ENCODE measurements around the gene PPME1.

PPME1 gene

GRCh38 chr11:74269161-74269811, 98.2 kb downstream of the PPME1 start:
- peaks cover 3% of the 10 kb centered on the region for H3K27me3 ChIP-seq (ENCODE audit: control insufficient read depth, insufficient read depth, low read length)
- no peaks in the 10 kb centered on the region for H3K36me3 ChIP-seq (ENCODE audit: control insufficient read depth, insufficient read depth, low read length)

GRCh38 chr11:74272276-74272675, 101.2 kb downstream of the PPME1 start:
- Histone ChIP-seq H3K27me3 (ENCODE audit: control insufficient read depth, insufficient read depth, low read length) (no peaks in the 10 kb centered on the region), H3K36me3 (ENCODE audit: control insufficient read depth, insufficient read depth, low read length) (no peaks in the 10 kb centered on the region), H3K4me3 (ENCODE audit: low read depth, low read length) (no peak overlapping the region), H3K9ac (ENCODE audit: low read depth, low read length) (no peak overlapping the region), H3K9me3 (ENCODE audit: control insufficient read depth, insufficient read depth, low read length) (no peaks in the 10 kb centered on the region), H3K4me1 (ENCODE audit: control insufficient read depth, insufficient read depth, low read length) (no peaks in the 10 kb centered on the region)

More at GRCh38 chr11:74269161-74269811, 98.2 kb downstream of the PPME1 start:
- Histone ChIP-seq H3K9ac (ENCODE audit: low read depth, low read length) (no peak overlapping the region), H3K4me1 (ENCODE audit: control insufficient read depth, insufficient read depth, low read length) (no peaks in the 10 kb centered on the region), H3K9me3 (ENCODE audit: control insufficient read depth, insufficient read depth, low read length) (no peaks in the 10 kb centered on the region), H3K4me3 (ENCODE audit: low read depth, low read length) (no peak overlapping the region)

DNA sequence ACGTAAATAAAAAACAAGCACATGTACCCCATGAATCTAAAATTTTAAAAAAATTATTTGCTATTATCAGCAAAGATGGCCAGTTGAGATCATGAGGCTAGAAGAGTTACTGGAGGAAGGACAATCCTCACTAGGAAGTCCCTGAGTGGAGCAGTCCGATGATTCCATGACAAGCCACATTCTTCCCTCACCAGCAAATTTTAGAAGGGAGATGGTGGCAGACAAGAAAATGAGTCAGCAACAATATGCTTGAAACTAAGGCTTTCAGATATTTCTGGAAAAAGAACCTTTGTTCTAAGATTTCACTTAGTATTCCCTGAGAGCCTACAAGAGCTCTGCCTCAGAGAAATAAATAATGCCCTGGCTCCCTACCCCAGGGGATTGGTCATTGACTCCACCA, 105.5 kb downstream of the PPME1 start:
- Histone ChIP-seq H3K27me3 (ENCODE audit: control insufficient read depth, insufficient read depth, low read length) (no peaks in the 10 kb centered on the region), H3K36me3 (ENCODE audit: control insufficient read depth, insufficient read depth, low read length) (no peaks in the 10 kb centered on the region), H3K9me3 (ENCODE audit: control insufficient read depth, insufficient read depth, low read length) (no peaks in the 10 kb centered on the region), H3K4me3 (ENCODE audit: low read depth, low read length) (no peak overlapping the region), H3K4me1 (ENCODE audit: control insufficient read depth, insufficient read depth, low read length) (no peaks in the 10 kb centered on the region), H3K9ac (ENCODE audit: low read depth, low read length) (no peak overlapping the region)

DNA sequence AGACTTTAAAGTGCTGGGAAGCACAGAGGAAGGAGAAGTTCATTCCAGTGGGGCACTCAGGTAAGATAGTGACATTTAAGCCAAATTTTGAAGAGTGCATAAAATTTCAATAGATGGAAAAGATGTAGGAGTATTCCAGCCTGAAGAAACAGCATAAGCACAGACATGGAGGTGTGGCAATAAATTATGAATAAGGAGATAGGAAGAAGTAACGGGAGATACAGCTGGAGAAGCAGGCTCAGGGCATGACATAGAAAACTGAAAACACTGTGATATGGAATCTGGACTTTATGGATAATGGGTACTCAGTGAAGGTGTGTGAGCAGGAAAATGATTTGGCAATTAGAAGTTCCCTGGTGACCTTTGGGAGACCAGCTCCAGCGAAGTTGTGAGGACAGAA, 107.0 kb downstream of the PPME1 start:
- H3K27me3 ChIP-seq (ENCODE audit: control insufficient read depth, insufficient read depth, low read length), result no peaks in the 10 kb centered on the region
- no peaks in the 10 kb centered on the region for H3K36me3 ChIP-seq (ENCODE audit: control insufficient read depth, insufficient read depth, low read length)
- no peak overlapping the region for H3K4me3 ChIP-seq (ENCODE audit: low read depth, low read length)
- no peaks in the 10 kb centered on the region for H3K4me1 ChIP-seq (ENCODE audit: control insufficient read depth, insufficient read depth, low read length)
- H3K9ac ChIP-seq (ENCODE audit: low read depth, low read length), result no peak overlapping the region
- H3K9me3 ChIP-seq (ENCODE audit: control insufficient read depth, insufficient read depth, low read length), result no peaks in the 10 kb centered on the region

GRCh38 chr11:74278721-74279161, 107.7 kb downstream of the PPME1 start:
- H3K4me1 ChIP-seq (ENCODE audit: control insufficient read depth, insufficient read depth, low read length), result no peaks in the 10 kb centered on the region
- no peak overlapping the region for H3K4me3 ChIP-seq (ENCODE audit: low read depth, low read length)
- no peak overlapping the region for H3K9ac ChIP-seq (ENCODE audit: low read depth, low read length)
- no peaks in the 10 kb centered on the region for H3K9me3 ChIP-seq (ENCODE audit: control insufficient read depth, insufficient read depth, low read length)
- no peaks in the 10 kb centered on the region for H3K27me3 ChIP-seq (ENCODE audit: control insufficient read depth, insufficient read depth, low read length)
- no peaks in the 10 kb centered on the region for H3K36me3 ChIP-seq (ENCODE audit: control insufficient read depth, insufficient read depth, low read length)

DNA sequence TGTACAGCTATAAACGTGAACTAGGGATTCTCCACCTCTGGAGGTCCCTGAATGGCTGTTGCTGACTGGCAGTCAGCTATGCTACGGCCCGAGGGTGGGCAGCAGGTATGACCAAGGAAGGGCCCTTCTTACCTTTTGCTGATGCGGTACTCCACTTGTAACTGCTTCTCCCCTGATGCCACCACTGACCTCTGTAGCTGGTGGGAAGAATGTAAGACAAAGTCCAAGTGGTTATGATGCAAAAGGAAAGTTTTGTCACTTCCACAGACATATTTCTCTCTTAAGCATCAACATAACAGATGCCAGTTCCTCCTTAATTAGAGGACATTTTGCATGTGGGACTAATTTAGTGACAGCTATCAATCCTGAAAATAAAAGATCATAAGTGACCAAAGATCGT, 108.2 kb downstream of the PPME1 start:
- Histone ChIP-seq H3K4me3 (ENCODE audit: low read depth, low read length) (no peak overlapping the region), H3K27me3 (ENCODE audit: control insufficient read depth, insufficient read depth, low read length) (no peaks in the 10 kb centered on the region), H3K9ac (ENCODE audit: low read depth, low read length) (no peak overlapping the region), H3K36me3 (ENCODE audit: control insufficient read depth, insufficient read depth, low read length) (no peaks in the 10 kb centered on the region), H3K9me3 (ENCODE audit: control insufficient read depth, insufficient read depth, low read length) (no peaks in the 10 kb centered on the region), H3K4me1 (ENCODE audit: control insufficient read depth, insufficient read depth, low read length) (no peaks in the 10 kb centered on the region)

DNA sequence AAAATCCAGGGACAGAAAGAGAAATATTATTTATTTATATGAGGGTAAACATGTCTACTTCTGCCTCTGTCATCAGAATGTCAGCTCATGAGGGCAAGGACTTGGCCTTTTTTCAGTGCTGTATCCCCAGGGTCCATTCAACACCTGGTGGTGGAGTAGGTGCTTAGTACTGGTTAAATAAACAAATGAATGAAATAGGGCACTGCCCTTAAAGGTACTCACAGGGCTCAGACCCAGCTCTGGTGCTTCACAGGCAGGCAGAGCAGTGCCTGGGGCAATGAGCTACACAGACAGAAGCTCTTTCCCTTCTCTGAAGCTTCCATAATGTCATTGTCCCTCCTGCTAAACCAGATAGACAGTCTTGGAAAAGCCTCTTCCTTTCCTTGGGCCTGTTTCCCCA, 109.4 kb downstream of the PPME1 start:
- Histone ChIP-seq H3K4me1 (ENCODE audit: control insufficient read depth, insufficient read depth, low read length) (no peaks in the 10 kb centered on the region), H3K9ac (ENCODE audit: low read depth, low read length) (no peak overlapping the region), H3K36me3 (ENCODE audit: control insufficient read depth, insufficient read depth, low read length) (no peaks in the 10 kb centered on the region), H3K27me3 (ENCODE audit: control insufficient read depth, insufficient read depth, low read length) (no peaks in the 10 kb centered on the region), H3K9me3 (ENCODE audit: control insufficient read depth, insufficient read depth, low read length) (no peaks in the 10 kb centered on the region), H3K4me3 (ENCODE audit: low read depth, low read length) (no peak overlapping the region)

DNA sequence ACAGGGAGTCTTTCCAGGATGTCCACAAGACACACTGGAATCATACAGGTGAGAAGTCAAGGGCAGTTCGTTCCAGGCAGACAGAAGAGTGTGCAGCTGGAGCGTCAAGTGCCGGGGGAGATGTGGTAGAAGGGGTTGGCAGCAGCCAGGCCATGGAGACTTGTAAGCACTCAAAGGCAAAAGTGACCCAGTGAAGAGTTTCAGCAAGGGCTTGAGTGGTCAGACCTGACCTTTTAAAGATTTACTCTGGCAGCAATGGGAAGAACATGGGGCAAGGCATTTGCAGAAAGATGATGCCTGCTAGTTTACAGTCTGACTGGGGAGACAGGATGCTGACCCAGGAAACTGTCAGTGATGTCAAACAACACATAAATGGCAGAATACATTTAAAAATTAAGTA, 111.3 kb downstream of the PPME1 start:
- H3K4me3 ChIP-seq (ENCODE audit: low read depth, low read length), result no peak overlapping the region
- no peak overlapping the region for H3K9ac ChIP-seq (ENCODE audit: low read depth, low read length)
- H3K9me3 ChIP-seq (ENCODE audit: control insufficient read depth, insufficient read depth, low read length), result no peaks in the 10 kb centered on the region

DNA sequence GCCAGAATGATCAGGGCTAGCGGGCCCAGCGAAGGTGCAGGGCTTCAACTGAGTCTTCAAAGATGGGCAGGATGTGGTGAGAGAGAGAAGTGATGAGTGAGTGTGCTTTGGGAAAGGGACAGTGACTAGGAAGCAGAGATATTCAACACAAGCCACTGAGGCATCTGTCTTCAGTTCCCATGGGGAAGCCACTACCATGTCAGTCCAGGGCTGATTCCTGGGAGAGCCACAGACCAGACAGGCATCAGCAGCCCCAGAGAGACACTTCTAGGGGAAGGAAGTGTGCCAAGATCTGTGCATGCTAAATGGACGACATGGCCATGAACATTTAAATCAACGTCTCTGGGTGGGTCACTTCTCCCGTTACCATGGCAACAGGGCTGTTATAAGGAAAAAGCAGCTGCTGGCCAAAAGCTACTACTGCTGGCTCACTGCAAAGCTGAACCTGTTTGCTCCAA, 111.9 kb downstream of the PPME1 start:
- no peaks in the 10 kb centered on the region for H3K4me1 ChIP-seq (ENCODE audit: control insufficient read depth, insufficient read depth, low read length)
- H3K9ac ChIP-seq (ENCODE audit: low read depth, low read length), result no peak overlapping the region
- no peaks in the 10 kb centered on the region for H3K27me3 ChIP-seq (ENCODE audit: control insufficient read depth, insufficient read depth, low read length)
- H3K9me3 ChIP-seq (ENCODE audit: control insufficient read depth, insufficient read depth, low read length), result no peaks in the 10 kb centered on the region
- no peak overlapping the region for H3K4me3 ChIP-seq (ENCODE audit: low read depth, low read length)
- H3K36me3 ChIP-seq (ENCODE audit: control insufficient read depth, insufficient read depth, low read length), result no peaks in the 10 kb centered on the region

More for the DNA sequence above, 111.3 kb downstream of the PPME1 start:
- Histone ChIP-seq H3K36me3 (ENCODE audit: control insufficient read depth, insufficient read depth, low read length) (no peaks in the 10 kb centered on the region), H3K27me3 (ENCODE audit: control insufficient read depth, insufficient read depth, low read length) (no peaks in the 10 kb centered on the region), H3K4me1 (ENCODE audit: control insufficient read depth, insufficient read depth, low read length) (no peaks in the 10 kb centered on the region)

- H3K4me1 ChIP-seq (ENCODE audit: control insufficient read depth, insufficient read depth, low read length), result no peaks in the 10 kb centered on the region
These were observed 112.6 kb downstream of the PPME1 start for GRCh38 chr11:74283580-74284180.

DNA sequence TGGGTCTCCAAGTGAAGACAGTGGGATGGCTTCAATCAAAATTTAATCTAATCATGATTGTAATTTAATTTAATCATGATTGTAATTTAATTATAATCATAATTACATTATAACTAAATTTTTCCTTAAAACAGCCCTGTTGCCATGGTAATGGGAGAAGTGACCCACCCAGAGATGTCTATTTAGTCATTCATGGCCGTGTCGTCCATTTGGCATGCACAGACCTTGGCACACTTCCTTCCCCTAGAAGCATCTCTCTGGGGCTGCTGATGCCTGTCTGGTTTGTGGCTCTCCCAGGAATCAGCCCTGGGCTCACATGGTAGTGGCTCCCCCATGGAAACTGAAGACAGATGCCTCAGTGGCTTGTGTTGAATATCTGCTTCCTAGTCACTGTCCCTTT, 113.4 kb downstream of the PPME1 start:
- Histone ChIP-seq H3K9me3 (ENCODE audit: control insufficient read depth, insufficient read depth, low read length) (no peaks in the 10 kb centered on the region), H3K9ac (ENCODE audit: low read depth, low read length) (no peak overlapping the region), H3K4me1 (ENCODE audit: control insufficient read depth, insufficient read depth, low read length) (no peaks in the 10 kb centered on the region), H3K4me3 (ENCODE audit: low read depth, low read length) (no peak overlapping the region), H3K27me3 (ENCODE audit: control insufficient read depth, insufficient read depth, low read length) (no peaks in the 10 kb centered on the region), H3K36me3 (ENCODE audit: control insufficient read depth, insufficient read depth, low read length) (no peaks in the 10 kb centered on the region)

More at GRCh38 chr11:74283580-74284180, 112.6 kb downstream of the PPME1 start:
- Histone ChIP-seq H3K36me3 (ENCODE audit: control insufficient read depth, insufficient read depth, low read length) (no peaks in the 10 kb centered on the region), H3K4me3 (ENCODE audit: low read depth, low read length) (no peak overlapping the region), H3K27me3 (ENCODE audit: control insufficient read depth, insufficient read depth, low read length) (no peaks in the 10 kb centered on the region), H3K9ac (ENCODE audit: low read depth, low read length) (no peak overlapping the region), H3K9me3 (ENCODE audit: control insufficient read depth, insufficient read depth, low read length) (no peaks in the 10 kb centered on the region)

GRCh38 chr11:74288161-74288560, 117.1 kb downstream of the PPME1 start:
- no peaks in the 10 kb centered on the region for H3K36me3 ChIP-seq (ENCODE audit: control insufficient read depth, insufficient read depth, low read length)
- H3K9me3 ChIP-seq (ENCODE audit: control insufficient read depth, insufficient read depth, low read length), result no peaks in the 10 kb centered on the region
- no peaks in the 10 kb centered on the region for H3K27me3 ChIP-seq (ENCODE audit: control insufficient read depth, insufficient read depth, low read length)
- H3K4me1 ChIP-seq (ENCODE audit: control insufficient read depth, insufficient read depth, low read length), result no peaks in the 10 kb centered on the region
- H3K4me3 ChIP-seq (ENCODE audit: low read depth, low read length), result no peak overlapping the region
- no peak overlapping the region for H3K9ac ChIP-seq (ENCODE audit: low read depth, low read length)

Measured in iPS-15b (cell line).